HCT116 (cell line): ENCODE measurements around the gene PTPRJ. TPM values are rescaled to one million over a fixed set of nuclear protein-coding genes. Genes with fewer than 3 reads are reported as not detected.

Experiments used
- ATAC-seq: fragments of 200-7000 bp; cut with Tn5 transposase; 2 replicates; pipeline ENCODE4 v1.9.1; 2020; ENCODE audit warnings: mild to moderate bottlenecking, moderate library complexity
- BruUV-seq: library from RNA; stranded (reverse); fragments of 400-500 nt; replicated peaks from 2 replicates; lab custom pipeline; 2021; lab: Mats Ljungman, UMichigan
- CTCF ChIA-PET: fragments of 300-600 bp; sonication (Branson Sonifier 250); formaldehyde crosslinking; loops from one replicate; lab custom pipeline; 2021; ENCODE audit warnings: antibody characterized with exemption; lab: Charles Lee
- POLR2A ChIA-PET: fragments of 300-600, 350-600 bp; sonication (Branson Sonifier 250); formaldehyde crosslinking; loops from one replicate; lab custom pipeline; 2021; ENCODE audit warnings: antibody characterized with exemption; lab: Charles Lee
- RAD21 ChIA-PET, 2 experiments: fragments of 300-600 bp; sonication (Branson Sonifier 250); formaldehyde crosslinking; loops; one replicate each; lab custom pipeline; 2023; ENCODE audit warnings: low total read pairs in 2 of 2; ENCODE audit not compliant: uncharacterized antibody in 2 of 2, unreplicated experiment in 2 of 2, low non-redundant PET in 1 of 2; lab: Charles Lee
- DNase-seq: peaks from one replicate; pipeline ENCODE4 v3.0.0-alpha.2; 2010; ENCODE audit warnings: low read depth, low spot score
- H2AFZ ChIP-seq: fragments of 200-600 bp; shearing (Covaris generic), sonication (generic); 2 replicates; pipeline ENCODE4 v1.6.1; 2017; ENCODE audit warnings: low read depth, mixed run types, mixed read lengths, antibody characterized with exemption, low read length; ENCODE audit not compliant: poor library complexity, severe bottlenecking
- H3K27ac ChIP-seq: 2 replicates; pipeline ENCODE4 v1.5.1; 2012; ENCODE audit warnings: low read depth, low read length
- H3K27me3 ChIP-seq: fragments of 200-600 bp; sonication (generic); 2 replicates; pipeline ENCODE4 v1.6.1; 2016; ENCODE audit warnings: mixed run types, low read length, mixed read lengths; ENCODE audit not compliant: insufficient read depth
- H3K36me3 ChIP-seq, 2 experiments: fragments of 200-500 bp in 1 of 2; fragments of 200-600 bp in 1 of 2; sonication (Bioruptor generic) in 1 of 2; sonication (generic) in 1 of 2; 2 replicates each; pipeline versions ENCODE4 v1.5.1 to v1.6.1; 2014 to 2016; ENCODE audit warnings: low read length in 2 of 2, inconsistent platforms in 1 of 2, mixed read lengths in 1 of 2, mixed run types in 1 of 2; ENCODE audit not compliant: insufficient read depth in 2 of 2, control insufficient read depth in 1 of 2
- H3K4me1 ChIP-seq, 2 experiments: fragments of 200-600 bp in 1 of 2; sonication (generic) in 1 of 2; 2 replicates each; pipeline versions ENCODE4 v1.5.1 to v1.6.1; 2012 to 2017; ENCODE audit warnings: low read length in 2 of 2, inconsistent platforms in 1 of 2, mild to moderate bottlenecking in 1 of 2, mixed read lengths in 1 of 2, mixed run types in 1 of 2, moderate library complexity in 1 of 2; ENCODE audit not compliant: insufficient read depth in 2 of 2, control insufficient read depth in 1 of 2
- H3K4me2 ChIP-seq: fragments of 200-600 bp; sonication (generic); 2 replicates; pipeline ENCODE4 v1.6.1; 2017; ENCODE audit warnings: mixed run types, low read length, mixed read lengths
- H3K4me3 ChIP-seq, 2 experiments: fragments of 200-600 bp in 1 of 2; sonication (generic) in 1 of 2; replicated peaks in 1 of 2; 2 replicates each; pipeline ENCODE4 v1.5.1; 2011 to 2016; ENCODE audit warnings: low read length in 2 of 2, control low read depth in 1 of 2, low read depth in 1 of 2, mild to moderate bottlenecking in 1 of 2, mixed read lengths in 1 of 2, mixed run types in 1 of 2
- H3K79me2 ChIP-seq: fragments of 200-600 bp; sonication (generic); 2 replicates; pipeline ENCODE4 v1.6.1; 2017; ENCODE audit warnings: mild to moderate bottlenecking, mixed run types, low read length, moderate library complexity, mixed read lengths; ENCODE audit not compliant: insufficient read depth
- H3K9ac ChIP-seq: fragments of 200-600 bp; sonication (generic); 2 replicates; pipeline ENCODE4 v1.6.1; 2016; ENCODE audit warnings: low read length, mixed read lengths
- H3K9me2 ChIP-seq: fragments of 200-600 bp; sonication (generic), shearing (Covaris generic); 2 replicates; pipeline ENCODE4 v1.6.1; 2017; ENCODE audit warnings: mixed run types, mild to moderate bottlenecking, moderate library complexity; ENCODE audit not compliant: insufficient read depth
- H3K9me3 ChIP-seq, 2 experiments: fragments of 200-500 bp in 1 of 2; fragments of 200-600 bp in 1 of 2; sonication (Bioruptor generic) in 1 of 2; sonication (generic) in 1 of 2; 2 replicates each; pipeline ENCODE4 v1.6.1; 2014 to 2017; ENCODE audit warnings: low read length in 2 of 2, mixed read lengths in 2 of 2, inconsistent platforms in 1 of 2, low read depth in 1 of 2, mild to moderate bottlenecking in 1 of 2, mixed run types in 1 of 2, moderate library complexity in 1 of 2; ENCODE audit not compliant: control insufficient read depth in 1 of 2, insufficient read depth in 1 of 2
- H4K20me1 ChIP-seq: fragments of 200-600 bp; sonication (generic), shearing (Covaris generic); 2 replicates; pipeline ENCODE4 v1.6.1; 2017; ENCODE audit warnings: mixed run types, mild to moderate bottlenecking, moderate library complexity; ENCODE audit not compliant: insufficient read depth
- CTCF ChIP-seq, 3 experiments: fragments of 200-600 bp in 1 of 3; sonication (generic) in 1 of 3; IDR thresholded peaks in 2 of 3; conservative IDR thresholded peaks in 1 of 3; 2 replicates each; pipeline ENCODE4 v1.5.1; 2012 to 2017; ENCODE audit warnings: low read depth in 2 of 3, low read length in 2 of 3, antibody characterized with exemption in 1 of 3, borderline replicate concordance in 1 of 3, control low read depth in 1 of 3, mild to moderate bottlenecking in 1 of 3, mixed read lengths in 1 of 3, mixed run types in 1 of 3, moderate library complexity in 1 of 3; ENCODE audit not compliant: insufficient read depth in 1 of 3
- FOSL1 ChIP-seq: IDR thresholded peaks from 2 replicates; pipeline ENCODE4 v1.6.1; 2012; ENCODE audit warnings: low read depth
- MAX ChIP-seq: IDR thresholded peaks from 2 replicates; pipeline ENCODE4 v1.6.1; 2012
- POLR2AphosphoS5 ChIP-seq: IDR thresholded peaks from 2 replicates; pipeline ENCODE4 v1.6.1; 2011; ENCODE audit warnings: mild to moderate bottlenecking, low read depth, low read length, moderate library complexity
- SP1 ChIP-seq: IDR thresholded peaks from 2 replicates; pipeline ENCODE4 v1.6.1; 2012; ENCODE audit warnings: low read depth
- TCF7L2 ChIP-seq: IDR thresholded peaks from 2 replicates; pipeline ENCODE4 v1.7.0; 2011; ENCODE audit warnings: borderline replicate concordance, inconsistent platforms; ENCODE audit not compliant: insufficient read depth, insufficient read length; ENCODE audit errors: extremely low read depth
- ZBTB33 ChIP-seq: IDR thresholded peaks from 2 replicates; pipeline ENCODE4 v1.6.1; 2011; ENCODE audit warnings: mild to moderate bottlenecking, low read length, moderate library complexity; ENCODE audit not compliant: insufficient replicate concordance; ENCODE audit errors: extremely low read depth
- ZFX ChIP-seq: fragments of 450-650 bp; IDR thresholded peaks from 2 replicates; pipeline ENCODE4 v1.6.1; 2017
- intact Hi-C: fragments of 100-400 bp; cut with micrococcal nuclease; formaldehyde crosslinking; loops from 2 replicates; pipeline ENCODE4 v1.10.0; 2022
- total RNA-seq: library from RNA; stranded (reverse); gene quantifications from one replicate; pipeline ENCODE4 v1.2.1, GENCODE V29; 2021; ENCODE audit not compliant: unreplicated experiment

Gene PTPRJ
- total RNA-seq, 1 experiment from 2014 or later = 19.1 TPM

GRCh38 chr11:48163360-48164100, 183.2 kb downstream of the PTPRJ start:
- intact Hi-C loops = no loop called here
- Histone ChIP-seq H3K9ac (no peak overlapping the region), H3K4me3 (no peak overlapping the region), H3K4me2 (no peak overlapping the region), H3K27ac (no peak overlapping the region), H3K9me3 (no peaks in the 10 kb centered on the region), H2AFZ (no peak overlapping the region), H3K27me3 (no peaks in the 10 kb centered on the region), H4K20me1 (no peaks in the 10 kb centered on the region), H3K4me1 (no peaks in the 10 kb centered on the region), H3K36me3 (no peaks in the 10 kb centered on the region), H3K9me2 (no peaks in the 10 kb centered on the region), H3K79me2 (no peaks in the 10 kb centered on the region)
- ChIA-PET CTCF (no interaction called here), RAD21 (no interaction called here), POLR2A (no interaction called here)
- TF ChIP-seq CTCF (IDR thresholded peaks at IDR 0.05 in 2 of 3, conservative IDR thresholded peaks at IDR 0.05 in 1 of 3; ENCODE audit: borderline replicate concordance in 1 of 3, insufficient read depth in 1 of 3, low read depth in 2 of 3, low read length in 2 of 3) = no peak
- no peak for TF ChIP-seq MAX
- no peak for TF ChIP-seq TCF7L2
- no peak for TF ChIP-seq POLR2AphosphoS5
- no peak for TF ChIP-seq FOSL1
- TF ChIP-seq ZBTB33 = no peak
- no peak for TF ChIP-seq SP1
- no peak for TF ChIP-seq ZFX
- no peak for ATAC-seq
- no peak for DNase-seq
- no TSS peak for BruUV-seq
